ENCODE results near the gene CDKN2A. TPM values are rescaled to one million over a fixed set of nuclear protein-coding genes. Genes with fewer than 3 reads are reported as not detected.

The CDKN2A gene
- total RNA-seq, 4 donors from 2014 or later, result 2.2 to 8.6 TPM; not detected in 2

GRCh38 chr9:21989440-21990189 is 4.6 kb downstream of the CDKN2A start:
- TF ChIP-seq POLR2A (IDR thresholded peaks at IDR 0.05) (no peak), POLR2AphosphoS5 (IDR thresholded peaks at IDR 0.05) (no peak), EP300 (IDR thresholded peaks at IDR 0.05; ENCODE audit: low read depth) (no peak), CTCF (IDR thresholded peaks at IDR 0.05) (no peak)
- 33 to 52% methylated on average over 8 to 35 of the region's 35 CpGs for whole genome bisulfite sequencing, 2 donors (ENCODE audit: low coverage in 1 of 2)
- no peak for DNase-seq
- Histone ChIP-seq H3K9me3 (no peaks in the 10 kb centered on the region), H3K27ac (no peak overlapping the region), H3K27me3 (peaks cover 93% of the 10 kb centered on the region), H3K4me3 (no peak overlapping the region), H3K36me3 (no peaks in the 10 kb centered on the region), H3K4me1 (peaks cover 0 to 14% (median 4%) of the 10 kb centered on the region in 4 donors)
- intact Hi-C loops (cut with DNase I; ENCODE audit: low total_unique reads), result no loop called here
- in situ Hi-C loops (cut with MboI; ENCODE audit: low pct_ligation_motif_present in 1 of 4, low pct_unique_long_range_greater_than_20kb in 1 of 4, low sequenced_read_pairs in 3 of 4), result loop anchor here in 2 of 4 donors (25.0 kb wide), 1 partner anchor 248 kb away; no protein-coding TSS in a partner anchor

GRCh38 chr9:21988056-21988990 is 5.9 kb downstream of the CDKN2A start:
- WGBS, 2 donors (ENCODE audit: low coverage in 1 of 2), result 28 to 39% methylated on average over 9 of the region's 9 CpGs
- no peak for DNase-seq
- H3K4me3 ChIP-seq, result no peak overlapping the region
- H3K9me3 ChIP-seq, result no peaks in the 10 kb centered on the region
- TF ChIP-seq EP300 (IDR thresholded peaks at IDR 0.05; ENCODE audit: low read depth) (no peak), POLR2AphosphoS5 (IDR thresholded peaks at IDR 0.05) (no peak), CTCF (IDR thresholded peaks at IDR 0.05) (no peak), POLR2A (IDR thresholded peaks at IDR 0.05) (no peak)
- H3K4me1 ChIP-seq, result peaks cover 0 to 5% (median 0%) of the 10 kb centered on the region in 4 donors
- no peaks in the 10 kb centered on the region for H3K36me3 ChIP-seq
- H3K27me3 ChIP-seq, result peaks cover 98% of the 10 kb centered on the region
- in situ Hi-C loops (cut with MboI; ENCODE audit: low pct_ligation_motif_present in 1 of 4, low pct_unique_long_range_greater_than_20kb in 1 of 4, low sequenced_read_pairs in 3 of 4), result loop anchor here in 2 of 4 donors (25.0 kb wide), 1 partner anchor 249 kb away; no protein-coding TSS in a partner anchor
- no peak overlapping the region for H3K27ac ChIP-seq
- intact Hi-C loops (cut with DNase I; ENCODE audit: low total_unique reads), result no loop called here

- Histone ChIP-seq H3K9me3 (no peaks in the 10 kb centered on the region), H3K4me3 (no peak overlapping the region), H3K27me3 (peaks cover 98% of the 10 kb centered on the region), H3K27ac (no peak overlapping the region), H3K4me1 (no peaks in the 10 kb centered on the region), H3K36me3 (no peaks in the 10 kb centered on the region)
- DNase-seq, result no peak
- in situ Hi-C loops (cut with MboI; ENCODE audit: low pct_ligation_motif_present in 1 of 4, low pct_unique_long_range_greater_than_20kb in 1 of 4, low sequenced_read_pairs in 3 of 4), result loop anchor here in 2 of 4 donors (25.0 kb wide), 1 partner anchor 251 kb away; no protein-coding TSS in a partner anchor
- 65 to 68% methylated on average over 5 of the region's 5 CpGs for WGBS, 2 donors (ENCODE audit: low coverage in 1 of 2)
- intact Hi-C loops (cut with DNase I; ENCODE audit: low total_unique reads), result no loop called here
- TF ChIP-seq POLR2AphosphoS5 (IDR thresholded peaks at IDR 0.05), result no peak
- TF ChIP-seq EP300 (IDR thresholded peaks at IDR 0.05; ENCODE audit: low read depth), result no peak
Observed at GRCh38 chr9:21985964-21986667, 8.1 kb downstream of the CDKN2A start.

GRCh38 chr9:21984101-21984500 is 10.1 kb downstream of the CDKN2A start:
- TF ChIP-seq POLR2AphosphoS5 (IDR thresholded peaks at IDR 0.05), result no peak
- no peak for TF ChIP-seq EP300 (IDR thresholded peaks at IDR 0.05; ENCODE audit: low read depth)
- TF ChIP-seq POLR2A (IDR thresholded peaks at IDR 0.05), result no peak
- no peak for TF ChIP-seq CTCF (IDR thresholded peaks at IDR 0.05)
- no peak overlapping the region for H3K4me3 ChIP-seq
- H3K9me3 ChIP-seq, result no peaks in the 10 kb centered on the region
- H3K27me3 ChIP-seq, result peaks cover 95% of the 10 kb centered on the region
- H3K36me3 ChIP-seq, result no peaks in the 10 kb centered on the region
- no peak overlapping the region for H3K27ac ChIP-seq
- intact Hi-C loops (cut with DNase I; ENCODE audit: low total_unique reads), result no loop called here
- in situ Hi-C loops (cut with MboI; ENCODE audit: low pct_ligation_motif_present in 1 of 4, low pct_unique_long_range_greater_than_20kb in 1 of 4, low sequenced_read_pairs in 3 of 4), result loop anchor here in 2 of 4 donors (25.0 kb wide), 1 partner anchor 253 kb away; no protein-coding TSS in a partner anchor
- no peaks in the 10 kb centered on the region for H3K4me1 ChIP-seq
- no peak for DNase-seq

Measured in transverse colon (tissue), 4 donors.